Measurements from ENCODE around the gene CEP68.

GRCh38 chr2:65096948-65097347 is 40.7 kb downstream of the CEP68 start:
- TF ChIP-seq EZH2 (IDR thresholded peaks at IDR 0.05; ENCODE audit: insufficient read depth, poor library complexity, severe bottlenecking) = no peak
- no peak for TF ChIP-seq EZH2phosphoT487 (IDR thresholded peaks at IDR 0.05; ENCODE audit: insufficient read depth, low read depth)
